LHCN-M2 (cell line): Measurements from ENCODE around the gene PPP2R5C. TPM values are rescaled to one million over a fixed set of nuclear protein-coding genes. Genes with fewer than 3 reads are reported as not detected.
A peak's percentile ranks its signal among the peaks of the same experiment; 100 is the strongest.

Experiments
- DNase-seq: peaks from one replicate; pipeline ENCODE4 v3.0.0-alpha.2; 2012; ENCODE audit warnings: low read depth
- total RNA-seq: library from RNA; depleted of rRNA; stranded (reverse); fragments of >200 nt; gene quantifications from 2 replicates; pipeline ENCODE4 v1.2.3, GENCODE V29; 2014

Gene PPP2R5C
- total RNA-seq, 1 experiment from 2014 or later: 86.3 TPM

GRCh38 chr14:101915871-101916815, 154.6 kb downstream of the PPP2R5C start:
- DNase-seq: no peak

GRCh38 chr14:101916816-101917412, 155.4 kb downstream of the PPP2R5C start:
- DNase-seq: no peak

- no peak for DNase-seq
These were observed 156.0 kb downstream of the PPP2R5C start for GRCh38 chr14:101917413-101918017.

- DNase-seq: no peak
These were observed 156.8 kb downstream of the PPP2R5C start for GRCh38 chr14:101918065-101918989.

GRCh38 chr14:101920271-101920670, 158.8 kb downstream of the PPP2R5C start:
- no peak for DNase-seq

GRCh38 chr14:101922866-101923265, 161.4 kb downstream of the PPP2R5C start:
- DNase-seq: no peak

- DNase-seq: no peak
These were observed 163.6 kb downstream of the PPP2R5C start for GRCh38 chr14:101925152-101925551.

- no peak for DNase-seq
These were observed 164.6 kb downstream of the PPP2R5C start for GRCh38 chr14:101926085-101926484.

GRCh38 chr14:101926620-101927019, 165.1 kb downstream of the PPP2R5C start:
- DNase-seq: no peak

- peak; percentile 93 for DNase-seq
These were observed 166.3 kb downstream of the PPP2R5C start for GRCh38 chr14:101927859-101928258.

- no peak for DNase-seq
These were observed 166.9 kb downstream of the PPP2R5C start for GRCh38 chr14:101928415-101928841.

GRCh38 chr14:101929096-101929495, 167.6 kb downstream of the PPP2R5C start:
- DNase-seq: no peak

- no peak for DNase-seq
These were observed 168.4 kb downstream of the PPP2R5C start for GRCh38 chr14:101929946-101930345.

GRCh38 chr14:101932673-101933072, 171.2 kb downstream of the PPP2R5C start:
- no peak for DNase-seq

GRCh38 chr14:101933209-101933608, 171.7 kb downstream of the PPP2R5C start:
- DNase-seq: no peak

- DNase-seq: no peak
These were observed 173.2 kb downstream of the PPP2R5C start for GRCh38 chr14:101934601-101935150.

GRCh38 chr14:101937926-101938767, 176.6 kb downstream of the PPP2R5C start:
- no peak for DNase-seq

GRCh38 chr14:101939646-101940170, 178.2 kb downstream of the PPP2R5C start:
- DNase-seq: no peak

- DNase-seq: no peak
These were observed 182.9 kb downstream of the PPP2R5C start for GRCh38 chr14:101944451-101944850.

GRCh38 chr14:101945171-101945570, 183.7 kb downstream of the PPP2R5C start:
- no peak for DNase-seq
